HepG2 (cell line): Measurements from ENCODE around the gene GJD4.

Experiments
- ZBTB43 ChIP-seq: sonication (generic); formaldehyde crosslinking; conservative IDR thresholded peaks from 2 replicates; pipeline ENCODE4 v1.4.0; 2020; ENCODE audit warnings: missing genetic modification reagents
- ZNF234 ChIP-seq: sonication (generic); formaldehyde crosslinking; conservative IDR thresholded peaks from 2 replicates; pipeline ENCODE4 v1.5.1; 2020; ENCODE audit warnings: mild to moderate bottlenecking, missing genetic modification reagents

GRCh38 chr10:35613107-35613440 is 7.9 kb downstream of the GJD4 start:
- TF ChIP-seq ZBTB43 (CRISPR knock-in tag): no peak
- TF ChIP-seq ZNF234 (CRISPR knock-in tag): no peak
